WTC11 (cell line): ENCODE results near the gene IDE. TPM values are rescaled to one million over a fixed set of nuclear protein-coding genes. Genes with fewer than 3 reads are reported as not detected.

Experiments
- ATAC-seq: fragments of 200-7000 bp; cut with Tn5 transposase; 2 replicates; pipeline ENCODE4 v1.10.0; 2021; ENCODE audit warnings: mild to moderate bottlenecking, moderate library complexity
- CTCF ChIA-PET: fragments of 300-600 bp; sonication (Branson Sonifier 250); formaldehyde crosslinking; loops from one replicate; lab custom pipeline; 2021; ENCODE audit warnings: antibody characterized with exemption; lab: Charles Lee
- POLR2A ChIA-PET: fragments of 350-600 bp; sonication (Branson Sonifier 250); formaldehyde crosslinking; loops from one replicate; lab custom pipeline; 2021; ENCODE audit warnings: antibody characterized with exemption; lab: Charles Lee
- DNase-seq: peaks from one replicate; pipeline ENCODE4 v3.0.0; 2021; ENCODE audit warnings: low spot score
- H3K27ac Mint-ChIP-seq: 2 replicates; pipeline ENCODE4 v1.8.0; 2021; ENCODE audit warnings: mixed read lengths
- H3K27me3 Mint-ChIP-seq: 2 replicates; pipeline ENCODE4 v1.8.0; 2021; ENCODE audit warnings: low read depth, mild to moderate bottlenecking, moderate library complexity, mixed read lengths
- H3K36me3 Mint-ChIP-seq: 2 replicates; pipeline ENCODE4 v1.8.0; 2021; ENCODE audit warnings: mixed read lengths
- H3K4me1 Mint-ChIP-seq: 2 replicates; pipeline ENCODE4 v1.8.0; 2022; ENCODE audit warnings: mixed read lengths
- H3K4me3 Mint-ChIP-seq: 2 replicates; pipeline ENCODE4 v1.8.0; 2021; ENCODE audit warnings: mild to moderate bottlenecking, moderate library complexity, mixed read lengths
- H3K9me3 Mint-ChIP-seq: 2 replicates; pipeline ENCODE4 v1.8.0; 2021; ENCODE audit warnings: mixed read lengths
- ATF1 ChIP-seq: sonication (generic); formaldehyde crosslinking; IDR thresholded peaks from 2 replicates; pipeline ENCODE4 v1.8.1; 2023; ENCODE audit warnings: mild to moderate bottlenecking, moderate library complexity, missing genetic modification reagents
- E2F4 ChIP-seq: sonication (generic); formaldehyde crosslinking; IDR thresholded peaks from 2 replicates; pipeline ENCODE4 v1.8.1; 2022; ENCODE audit warnings: low read depth, mild to moderate bottlenecking, moderate library complexity, missing genetic modification reagents, borderline replicate concordance
- EMX1 ChIP-seq: fragments of 250-450 bp; sonication (Bioruptor Pico); IDR thresholded peaks from 2 replicates; pipeline ENCODE4 v1.8.0; 2021; ENCODE audit warnings: mild to moderate bottlenecking
- FOXP1 ChIP-seq: sonication (generic); formaldehyde crosslinking; IDR thresholded peaks from 2 replicates; pipeline ENCODE4 v1.8.0; 2022; ENCODE audit warnings: missing genetic modification reagents, mild to moderate bottlenecking, moderate library complexity, borderline replicate concordance
- GTF2I ChIP-seq: fragments of 250-450 bp; sonication (Bioruptor Pico); conservative IDR thresholded peaks from 2 replicates; pipeline ENCODE4 v1.4.0; 2021; ENCODE audit warnings: mild to moderate bottlenecking
- JAZF1 ChIP-seq: fragments of 250-450 bp; sonication (Bioruptor Pico); IDR thresholded peaks from 2 replicates; pipeline ENCODE4 v1.9.0; 2021; ENCODE audit warnings: moderate library complexity, mild to moderate bottlenecking, inconsistent platforms
- KAT7 ChIP-seq: sonication (generic); formaldehyde crosslinking; IDR thresholded peaks from 2 replicates; pipeline ENCODE4 v1.8.1; 2023; ENCODE audit warnings: missing genetic modification reagents, mild to moderate bottlenecking, borderline replicate concordance
- SMAD3 ChIP-seq: sonication (generic); formaldehyde crosslinking; IDR thresholded peaks from 2 replicates; pipeline ENCODE4 v1.8.0; 2022; ENCODE audit warnings: missing genetic modification reagents, mild to moderate bottlenecking, borderline replicate concordance
- SOX15 ChIP-seq: fragments of 250-450 bp; sonication (Bioruptor Pico); IDR thresholded peaks from 2 replicates; pipeline ENCODE4 v1.9.0; 2021; ENCODE audit warnings: mild to moderate bottlenecking
- USF1 ChIP-seq: sonication (generic); formaldehyde crosslinking; IDR thresholded peaks from 2 replicates; pipeline ENCODE4 v1.8.0; 2022; ENCODE audit warnings: mild to moderate bottlenecking, missing genetic modification reagents
- ZBTB21 ChIP-seq: sonication (generic); formaldehyde crosslinking; IDR thresholded peaks from 2 replicates; pipeline ENCODE4 v1.8.1; 2023; ENCODE audit warnings: mild to moderate bottlenecking, missing genetic modification reagents, borderline replicate concordance
- ZNF219 ChIP-seq: sonication (generic); formaldehyde crosslinking; IDR thresholded peaks from 2 replicates; pipeline ENCODE4 v1.8.0; 2023; ENCODE audit warnings: missing genetic modification reagents, mild to moderate bottlenecking, borderline replicate concordance
- ZNF281 ChIP-seq: sonication (generic); formaldehyde crosslinking; IDR thresholded peaks from 2 replicates; pipeline ENCODE4 v1.8.0; 2023; ENCODE audit warnings: mild to moderate bottlenecking, missing genetic modification reagents
- ZNF532 ChIP-seq: fragments of 250-450 bp; sonication (Bioruptor Pico); IDR thresholded peaks from 2 replicates; pipeline ENCODE4 v1.9.0; 2021; ENCODE audit warnings: mild to moderate bottlenecking, borderline replicate concordance
- ZNF671 ChIP-seq: fragments of 250-450 bp; sonication (Bioruptor Pico); IDR thresholded peaks from 2 replicates; pipeline ENCODE4 v1.8.0; 2021; ENCODE audit warnings: mild to moderate bottlenecking
- total RNA-seq: library from RNA; stranded (reverse); gene quantifications from 3 replicates; pipeline ENCODE4 v1.2.3, GENCODE V29; 2021
- TF ChIP-seq, protein P1 (sequence below): sonication (generic); formaldehyde crosslinking; IDR thresholded peaks from 2 replicates; pipeline ENCODE4 v1.8.1; 2022; ENCODE audit warnings: mild to moderate bottlenecking, moderate library complexity, missing genetic modification reagents
- TF ChIP-seq, protein P2 (sequence below): fragments of 250-450 bp; sonication (Bioruptor Pico); conservative IDR thresholded peaks from 2 replicates; pipeline ENCODE4 v1.9.0; 2021; ENCODE audit warnings: mild to moderate bottlenecking
- TF ChIP-seq, protein P3 (sequence below): sonication (generic); formaldehyde crosslinking; IDR thresholded peaks from 2 replicates; pipeline ENCODE4 v1.8.1; 2023; ENCODE audit warnings: mild to moderate bottlenecking, moderate library complexity, missing genetic modification reagents
- TF ChIP-seq, protein P4 (sequence below): sonication (generic); formaldehyde crosslinking; IDR thresholded peaks from 2 replicates; pipeline ENCODE4 v1.8.1; 2022; ENCODE audit warnings: missing genetic modification reagents, borderline replicate concordance

The IDE gene
- total RNA-seq, 1 experiment from 2014 or later, result 50.5 TPM

DNA sequence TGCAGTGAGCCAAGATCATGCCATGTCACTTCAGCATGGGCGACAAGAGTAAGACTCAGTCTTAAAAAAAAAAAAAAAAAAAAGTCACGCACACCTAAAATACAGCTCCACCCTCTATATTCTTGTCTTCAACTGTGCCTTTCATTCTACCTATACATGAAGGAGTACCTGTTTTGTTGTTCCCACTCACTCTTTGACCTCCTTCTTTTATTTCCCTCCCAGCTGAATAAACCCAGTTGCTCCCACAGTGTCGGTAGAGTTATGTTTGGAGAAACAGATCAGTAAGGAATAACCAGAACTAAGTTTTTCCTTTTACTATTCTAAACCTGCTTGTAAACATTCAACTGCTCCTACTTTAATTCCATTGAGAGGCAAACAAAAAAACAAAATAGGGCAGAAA is 50.3 kb downstream of the IDE start:
- POLR2A ChIA-PET, result no interaction called here
- no peaks in the 10 kb centered on the region for H3K9me3 Mint-ChIP-seq
- ATAC-seq, result no peak
- no peaks in the 10 kb centered on the region; the same call in 1 of the 2 replicates for H3K36me3 Mint-ChIP-seq
- CTCF ChIA-PET, result interaction anchor here (0.6 kb wide), 1 partner anchor 135 kb away, joined by 3 read pairs; no protein-coding TSS in a partner anchor
- no peaks in the 10 kb centered on the region for H3K27me3 Mint-ChIP-seq
- TF ChIP-seq, protein P1, sequence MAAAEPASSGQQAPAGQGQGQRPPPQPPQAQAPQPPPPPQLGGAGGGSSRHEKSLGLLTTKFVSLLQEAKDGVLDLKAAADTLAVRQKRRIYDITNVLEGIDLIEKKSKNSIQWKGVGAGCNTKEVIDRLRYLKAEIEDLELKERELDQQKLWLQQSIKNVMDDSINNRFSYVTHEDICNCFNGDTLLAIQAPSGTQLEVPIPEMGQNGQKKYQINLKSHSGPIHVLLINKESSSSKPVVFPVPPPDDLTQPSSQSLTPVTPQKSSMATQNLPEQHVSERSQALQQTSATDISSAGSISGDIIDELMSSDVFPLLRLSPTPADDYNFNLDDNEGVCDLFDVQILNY (CRISPR knock-in tag), result no peak
- no peak for TF ChIP-seq E2F4 (CRISPR knock-in tag)
- TF ChIP-seq ATF1 (CRISPR knock-in tag), result no peak
- TF ChIP-seq SOX15 (CRISPR knock-in tag), result no peak
- TF ChIP-seq EMX1 (CRISPR knock-in tag), result no peak
- no peak for TF ChIP-seq SMAD3 (CRISPR knock-in tag)
- TF ChIP-seq ZNF671, result no peak
- TF ChIP-seq FOXP1, result no peak
- TF ChIP-seq, protein P2, sequence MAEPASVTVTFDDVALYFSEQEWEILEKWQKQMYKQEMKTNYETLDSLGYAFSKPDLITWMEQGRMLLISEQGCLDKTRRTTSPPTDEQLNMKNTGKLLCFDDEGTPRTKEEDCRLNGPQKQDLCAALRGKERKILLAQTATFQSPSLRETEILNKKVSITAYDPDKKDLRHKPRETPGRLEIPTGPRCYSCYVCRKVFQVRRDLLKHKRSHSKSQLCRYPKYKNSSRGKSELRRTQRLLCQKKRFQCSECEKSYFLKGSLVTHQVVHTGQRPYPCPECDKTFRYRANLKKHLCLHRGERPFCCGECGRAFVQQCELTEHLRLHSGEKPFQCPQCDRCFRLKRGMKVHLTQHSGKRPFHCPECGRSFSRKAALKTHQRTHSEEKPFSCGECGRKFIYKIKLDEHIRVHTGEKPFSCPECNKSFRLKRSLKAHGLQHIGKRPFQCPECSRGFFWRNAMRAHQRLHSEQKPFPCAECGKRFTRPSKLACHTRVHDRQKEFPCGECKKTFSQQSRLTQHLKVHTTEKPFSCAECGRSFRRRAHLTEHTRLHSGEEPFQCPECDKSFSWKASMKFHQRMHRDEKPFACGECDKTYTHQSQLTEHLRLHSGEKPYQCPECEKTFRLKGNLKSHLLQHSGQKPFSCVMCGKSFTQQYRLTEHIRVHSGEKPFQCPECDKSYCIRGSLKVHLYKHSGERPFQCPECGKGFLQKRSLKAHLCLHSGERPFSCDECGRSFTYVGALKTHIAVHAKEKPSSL (CRISPR knock-in tag), result no peak
- TF ChIP-seq ZBTB21, result no peak
- TF ChIP-seq USF1 (CRISPR knock-in tag), result no peak
- TF ChIP-seq ZNF532 (CRISPR knock-in tag), result no peak
- TF ChIP-seq ZNF219, result no peak
- no peak for TF ChIP-seq GTF2I (CRISPR knock-in tag)
- TF ChIP-seq JAZF1 (CRISPR knock-in tag), result no peak
- TF ChIP-seq, protein P3, sequence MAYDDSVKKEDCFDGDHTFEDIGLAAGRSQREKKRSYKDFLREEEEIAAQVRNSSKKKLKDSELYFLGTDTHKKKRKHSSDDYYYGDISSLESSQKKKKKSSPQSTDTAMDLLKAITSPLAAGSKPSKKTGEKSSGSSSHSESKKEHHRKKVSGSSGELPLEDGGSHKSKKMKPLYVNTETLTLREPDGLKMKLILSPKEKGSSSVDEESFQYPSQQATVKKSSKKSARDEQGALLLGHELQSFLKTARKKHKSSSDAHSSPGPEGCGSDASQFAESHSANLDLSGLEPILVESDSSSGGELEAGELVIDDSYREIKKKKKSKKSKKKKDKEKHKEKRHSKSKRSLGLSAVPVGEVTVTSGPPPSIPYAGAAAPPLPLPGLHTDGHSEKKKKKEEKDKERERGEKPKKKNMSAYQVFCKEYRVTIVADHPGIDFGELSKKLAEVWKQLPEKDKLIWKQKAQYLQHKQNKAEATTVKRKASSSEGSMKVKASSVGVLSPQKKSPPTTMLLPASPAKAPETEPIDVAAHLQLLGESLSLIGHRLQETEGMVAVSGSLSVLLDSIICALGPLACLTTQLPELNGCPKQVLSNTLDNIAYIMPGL, result no peak
- no peak for TF ChIP-seq ZNF281
- TF ChIP-seq, protein P4, sequence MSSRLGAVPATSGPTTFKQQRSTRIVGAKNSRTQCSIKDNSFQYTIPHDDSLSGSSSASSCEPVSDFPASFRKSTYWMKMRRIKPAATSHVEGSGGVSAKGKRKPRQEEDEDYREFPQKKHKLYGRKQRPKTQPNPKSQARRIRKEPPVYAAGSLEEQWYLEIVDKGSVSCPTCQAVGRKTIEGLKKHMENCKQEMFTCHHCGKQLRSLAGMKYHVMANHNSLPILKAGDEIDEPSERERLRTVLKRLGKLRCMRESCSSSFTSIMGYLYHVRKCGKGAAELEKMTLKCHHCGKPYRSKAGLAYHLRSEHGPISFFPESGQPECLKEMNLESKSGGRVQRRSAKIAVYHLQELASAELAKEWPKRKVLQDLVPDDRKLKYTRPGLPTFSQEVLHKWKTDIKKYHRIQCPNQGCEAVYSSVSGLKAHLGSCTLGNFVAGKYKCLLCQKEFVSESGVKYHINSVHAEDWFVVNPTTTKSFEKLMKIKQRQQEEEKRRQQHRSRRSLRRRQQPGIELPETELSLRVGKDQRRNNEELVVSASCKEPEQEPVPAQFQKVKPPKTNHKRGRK (CRISPR knock-in tag), result no peak
- TF ChIP-seq KAT7, result no peak
- peaks cover 3% of the 10 kb centered on the region for H3K4me1 Mint-ChIP-seq
- peak overlapping the region; percentile 86 for H3K27ac Mint-ChIP-seq
- no peak overlapping the region for H3K4me3 Mint-ChIP-seq
- DNase-seq, result no peak
